ENCODE data around the gene KLF4.

The KLF4 gene

GRCh38 chr9:107489144-107489673 is 360 bp downstream of the KLF4 start:
- TF ChIP-seq, protein P1, sequence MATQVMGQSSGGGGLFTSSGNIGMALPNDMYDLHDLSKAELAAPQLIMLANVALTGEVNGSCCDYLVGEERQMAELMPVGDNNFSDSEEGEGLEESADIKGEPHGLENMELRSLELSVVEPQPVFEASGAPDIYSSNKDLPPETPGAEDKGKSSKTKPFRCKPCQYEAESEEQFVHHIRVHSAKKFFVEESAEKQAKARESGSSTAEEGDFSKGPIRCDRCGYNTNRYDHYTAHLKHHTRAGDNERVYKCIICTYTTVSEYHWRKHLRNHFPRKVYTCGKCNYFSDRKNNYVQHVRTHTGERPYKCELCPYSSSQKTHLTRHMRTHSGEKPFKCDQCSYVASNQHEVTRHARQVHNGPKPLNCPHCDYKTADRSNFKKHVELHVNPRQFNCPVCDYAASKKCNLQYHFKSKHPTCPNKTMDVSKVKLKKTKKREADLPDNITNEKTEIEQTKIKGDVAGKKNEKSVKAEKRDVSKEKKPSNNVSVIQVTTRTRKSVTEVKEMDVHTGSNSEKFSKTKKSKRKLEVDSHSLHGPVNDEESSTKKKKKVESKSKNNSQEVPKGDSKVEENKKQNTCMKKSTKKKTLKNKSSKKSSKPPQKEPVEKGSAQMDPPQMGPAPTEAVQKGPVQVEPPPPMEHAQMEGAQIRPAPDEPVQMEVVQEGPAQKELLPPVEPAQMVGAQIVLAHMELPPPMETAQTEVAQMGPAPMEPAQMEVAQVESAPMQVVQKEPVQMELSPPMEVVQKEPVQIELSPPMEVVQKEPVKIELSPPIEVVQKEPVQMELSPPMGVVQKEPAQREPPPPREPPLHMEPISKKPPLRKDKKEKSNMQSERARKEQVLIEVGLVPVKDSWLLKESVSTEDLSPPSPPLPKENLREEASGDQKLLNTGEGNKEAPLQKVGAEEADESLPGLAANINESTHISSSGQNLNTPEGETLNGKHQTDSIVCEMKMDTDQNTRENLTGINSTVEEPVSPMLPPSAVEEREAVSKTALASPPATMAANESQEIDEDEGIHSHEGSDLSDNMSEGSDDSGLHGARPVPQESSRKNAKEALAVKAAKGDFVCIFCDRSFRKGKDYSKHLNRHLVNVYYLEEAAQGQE (IDR thresholded peaks at IDR 0.05; ENCODE audit: low read depth), result no peak
- TF ChIP-seq EP300 (IDR thresholded peaks at IDR 0.05; ENCODE audit: borderline replicate concordance), result no peak
- TF ChIP-seq, protein P2, sequence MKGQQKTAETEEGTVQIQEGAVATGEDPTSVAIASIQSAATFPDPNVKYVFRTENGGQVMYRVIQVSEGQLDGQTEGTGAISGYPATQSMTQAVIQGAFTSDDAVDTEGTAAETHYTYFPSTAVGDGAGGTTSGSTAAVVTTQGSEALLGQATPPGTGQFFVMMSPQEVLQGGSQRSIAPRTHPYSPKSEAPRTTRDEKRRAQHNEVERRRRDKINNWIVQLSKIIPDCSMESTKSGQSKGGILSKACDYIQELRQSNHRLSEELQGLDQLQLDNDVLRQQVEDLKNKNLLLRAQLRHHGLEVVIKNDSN (IDR thresholded peaks at IDR 0.05), result no peak
- 0 out of 2 replicates have a peak, but pooled peaks have one; percentile 32 for TF ChIP-seq TAF1 (IDR thresholded peaks at IDR 0.05; ENCODE audit: low read depth)
- TF ChIP-seq CREB1 (IDR thresholded peaks at IDR 0.05; ENCODE audit: low read depth), result no peak
- TF ChIP-seq FOXM1 (IDR thresholded peaks at IDR 0.05; ENCODE audit: borderline replicate concordance, low read depth), result no peak
- TF ChIP-seq TCF12 (IDR thresholded peaks at IDR 0.05; ENCODE audit: low read depth), result no peak
- TF ChIP-seq ZBTB7A (IDR thresholded peaks at IDR 0.05; ENCODE audit: low read depth), result 0 out of 2 replicates have a peak, but pooled peaks have one; percentile 4
- TF ChIP-seq EGR1 (IDR thresholded peaks at IDR 0.05), result no peak
- no peak for TF ChIP-seq TEAD4 (IDR thresholded peaks at IDR 0.05)
- no peak for TF ChIP-seq CEBPB (IDR thresholded peaks at IDR 0.05)
- no peak for TF ChIP-seq YY1 (IDR thresholded peaks at IDR 0.05; ENCODE audit: low read depth)
- TF ChIP-seq, protein P3, sequence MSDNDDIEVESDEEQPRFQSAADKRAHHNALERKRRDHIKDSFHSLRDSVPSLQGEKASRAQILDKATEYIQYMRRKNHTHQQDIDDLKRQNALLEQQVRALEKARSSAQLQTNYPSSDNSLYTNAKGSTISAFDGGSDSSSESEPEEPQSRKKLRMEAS (IDR thresholded peaks at IDR 0.05), result peak; percentile 70
- TF ChIP-seq RAD21 (IDR thresholded peaks at IDR 0.05; ENCODE audit: low read depth), result no peak
- TF ChIP-seq NFIC (IDR thresholded peaks at IDR 0.05), result no peak

GRCh38 chr9:107488375-107489143 is 1.0 kb downstream of the KLF4 start:
- no peak for TF ChIP-seq TCF12 (IDR thresholded peaks at IDR 0.05; ENCODE audit: low read depth)
- TF ChIP-seq FOXM1 (IDR thresholded peaks at IDR 0.05; ENCODE audit: borderline replicate concordance, low read depth), result no peak
- TF ChIP-seq, protein P1 (IDR thresholded peaks at IDR 0.05; ENCODE audit: low read depth), result no peak
- 0 out of 2 replicates have a peak, but pooled peaks have one; percentile 5 for TF ChIP-seq ZBTB7A (IDR thresholded peaks at IDR 0.05; ENCODE audit: low read depth)

DNA sequence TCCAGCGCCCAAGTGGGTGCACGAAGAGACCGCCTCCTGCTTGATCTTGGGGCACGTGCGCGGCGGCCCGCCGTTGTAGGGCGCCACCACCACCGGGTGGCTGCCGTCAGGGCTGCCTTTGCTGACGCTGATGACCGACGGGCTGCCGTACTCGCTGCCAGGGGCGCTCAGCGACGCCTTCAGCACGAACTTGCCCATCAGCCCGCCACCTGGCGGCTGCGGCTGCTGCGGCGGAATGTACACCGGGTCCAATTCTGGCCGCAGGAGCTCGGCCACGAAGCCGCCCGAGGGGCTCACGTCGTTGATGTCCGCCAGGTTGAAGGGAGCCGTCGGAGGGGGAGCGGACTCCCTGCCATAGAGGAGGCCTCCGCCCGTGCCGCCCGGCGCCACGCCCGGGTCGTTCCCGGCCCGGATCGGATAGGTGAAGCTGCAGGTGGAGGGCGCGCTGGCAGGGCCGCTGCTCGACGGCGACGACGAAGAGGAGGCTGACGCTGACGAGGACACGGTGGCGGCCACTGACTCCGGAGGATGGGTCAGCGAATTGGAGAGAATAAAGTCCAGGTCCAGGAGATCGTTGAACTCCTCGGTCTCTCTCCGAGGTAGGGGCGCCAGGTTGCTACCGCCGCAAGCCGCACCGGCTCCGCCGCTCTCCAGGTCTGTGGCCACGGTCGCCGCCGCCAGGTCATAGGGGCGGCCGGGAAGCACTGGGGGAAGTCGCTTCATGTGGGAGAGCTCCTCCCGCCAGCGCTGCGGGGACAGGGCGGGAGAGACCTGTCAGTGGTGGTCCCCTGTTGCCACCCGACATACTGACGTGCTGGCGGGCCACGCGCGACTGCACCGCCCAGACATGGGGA is 1.8 kb downstream of the KLF4 start:
- TF ChIP-seq CREB1 (IDR thresholded peaks at IDR 0.05; ENCODE audit: low read depth), result no peak
- no peak for TF ChIP-seq RAD21 (IDR thresholded peaks at IDR 0.05; ENCODE audit: low read depth)
- no peak for TF ChIP-seq EP300 (IDR thresholded peaks at IDR 0.05; ENCODE audit: borderline replicate concordance)
- no peak for TF ChIP-seq CEBPB (IDR thresholded peaks at IDR 0.05)
- TF ChIP-seq, protein P2 (IDR thresholded peaks at IDR 0.05), result no peak
- TF ChIP-seq, protein P1 (IDR thresholded peaks at IDR 0.05; ENCODE audit: low read depth), result no peak
- no peak for TF ChIP-seq NFIC (IDR thresholded peaks at IDR 0.05)
- TF ChIP-seq, protein P3 (IDR thresholded peaks at IDR 0.05), result no peak
- TF ChIP-seq TAF1 (IDR thresholded peaks at IDR 0.05; ENCODE audit: low read depth), result no peak
- no peak for TF ChIP-seq TEAD4 (IDR thresholded peaks at IDR 0.05)
- no peak for TF ChIP-seq TCF12 (IDR thresholded peaks at IDR 0.05; ENCODE audit: low read depth)
- TF ChIP-seq ZBTB7A (IDR thresholded peaks at IDR 0.05; ENCODE audit: low read depth), result no peak
- TF ChIP-seq EGR1 (IDR thresholded peaks at IDR 0.05), result no peak
- no peak for TF ChIP-seq YY1 (IDR thresholded peaks at IDR 0.05; ENCODE audit: low read depth)
- no peak for TF ChIP-seq FOXM1 (IDR thresholded peaks at IDR 0.05; ENCODE audit: borderline replicate concordance, low read depth)
